Urinary bladder (tissue), 4 donors: ENCODE data around the gene GPR180. TPM values are rescaled to one million over a fixed set of nuclear protein-coding genes. Genes with fewer than 3 reads are reported as not detected.

Source experiments
- DNase-seq: peaks from one replicate; pipeline ENCODE4 v3.0.0-alpha.2; 2015; ENCODE audit errors: extremely low spot score
- H3K27ac ChIP-seq: one replicate; pipeline ENCODE4 v1.5.1; 2013; ENCODE audit warnings: low read depth, mild to moderate bottlenecking, moderate library complexity
- H3K36me3 ChIP-seq: one replicate; pipeline ENCODE4 v1.6.1; 2013; ENCODE audit warnings: mild to moderate bottlenecking, moderate library complexity; ENCODE audit not compliant: insufficient read depth
- H3K4me1 ChIP-seq: one replicate; pipeline ENCODE4 v1.6.1; 2013; ENCODE audit warnings: mild to moderate bottlenecking, moderate library complexity; ENCODE audit not compliant: insufficient read depth
- H3K4me3 ChIP-seq: one replicate; pipeline ENCODE4 v1.5.1; 2013; ENCODE audit warnings: low read depth, low read length
- WGBS: extraction: QIAGEN DNeasy Blood & Tissue Kit; methylation state at CpG from one replicate; pipeline ENCODE4 v1.1.7; 2013; 5-methylcytosine and 5-hydroxymethylcytosine counted together
- polyA plus RNA-seq: library from polyadenylated mRNA; stranded (reverse); fragments of 200-250 nt; gene quantifications from one replicate; pipeline ENCODE4 v1.2.3, GENCODE V29; 2013
- total RNA-seq: library from RNA; depleted of rRNA; stranded (reverse); fragments of >200 nt; gene quantifications from one replicate; pipeline ENCODE4 v1.2.3, GENCODE V29; 2014
- donor health status: healthy with polysubstance abuse.
- donor health status: healthy.

GPR180 gene
- total RNA-seq (21.5 TPM), polyA plus RNA-seq (2.4 TPM)

DNA sequence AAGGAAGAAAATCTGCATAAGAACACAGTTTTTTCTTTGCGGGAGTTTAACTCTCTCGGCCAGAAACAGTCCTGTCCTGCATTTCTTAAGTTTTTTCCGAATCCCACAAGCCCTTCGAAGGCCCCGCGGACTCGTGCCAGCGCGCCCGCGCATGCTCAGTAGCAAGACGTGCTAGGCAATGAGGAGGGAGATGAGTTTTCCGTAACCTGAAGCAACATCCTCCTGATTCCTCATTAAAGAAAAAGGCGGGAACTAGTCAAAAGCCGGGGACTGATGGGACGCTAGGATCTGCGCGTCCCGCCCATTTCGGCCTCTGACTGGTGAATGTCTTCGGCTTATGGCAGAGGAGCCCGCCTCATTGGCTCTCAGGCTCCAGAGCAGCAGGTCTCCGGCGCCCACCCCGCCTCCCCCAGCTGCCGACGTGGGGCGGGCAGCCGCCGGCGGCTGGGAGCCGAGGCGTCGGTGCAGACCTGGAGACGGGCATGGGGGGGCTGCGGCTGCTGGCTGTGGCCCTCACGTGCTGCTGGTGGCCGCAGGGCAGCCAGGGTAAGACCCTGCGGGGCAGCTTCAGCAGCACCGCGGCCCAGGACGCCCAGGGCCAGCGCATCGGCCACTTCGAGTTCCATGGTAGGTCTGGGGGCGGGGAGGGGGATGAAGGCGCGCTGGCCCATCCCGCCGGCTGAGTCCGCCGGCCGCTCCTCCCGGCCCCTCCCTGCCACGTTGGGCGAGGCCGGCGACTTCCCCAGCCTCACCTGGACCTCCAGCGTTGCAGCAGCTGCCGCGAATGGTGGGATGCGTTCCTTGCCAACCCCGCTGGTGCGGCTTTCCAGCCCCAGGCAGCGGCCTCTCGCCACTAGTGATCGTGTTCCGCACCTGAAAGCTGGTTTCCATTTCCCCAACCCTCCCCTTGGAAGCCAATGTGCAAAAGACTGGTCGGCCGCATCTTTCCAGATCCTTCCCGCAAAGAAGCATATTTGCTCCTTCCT is at the start of gene GPR180:
GPR180 (plus strand) TSS at position 412 of the 986 bp plus-strand sequence; CDS start at position 483, 71 bp downstream.
- WGBS, result under 1% methylated on average over 71 of the region's 71 CpGs
- peak; percentile 98 for DNase-seq

GRCh38 chr13:94552095-94552494 is 49.6 kb upstream of the GPR180 start:
- WGBS, result 94% methylated on average over 5 of the region's 5 CpGs
- no peak overlapping the region for H3K4me3 ChIP-seq

More for the DNA sequence above, at the start of gene GPR180:
- H3K4me3 ChIP-seq, result peak within 1 kb of the TSS; percentile 68
- H3K4me1 ChIP-seq, result no peaks in the 10 kb centered on the region
- H3K27ac ChIP-seq, result peak within 1 kb of the TSS; percentile 53
- no peaks in the 10 kb centered on the region for H3K36me3 ChIP-seq

DNA sequence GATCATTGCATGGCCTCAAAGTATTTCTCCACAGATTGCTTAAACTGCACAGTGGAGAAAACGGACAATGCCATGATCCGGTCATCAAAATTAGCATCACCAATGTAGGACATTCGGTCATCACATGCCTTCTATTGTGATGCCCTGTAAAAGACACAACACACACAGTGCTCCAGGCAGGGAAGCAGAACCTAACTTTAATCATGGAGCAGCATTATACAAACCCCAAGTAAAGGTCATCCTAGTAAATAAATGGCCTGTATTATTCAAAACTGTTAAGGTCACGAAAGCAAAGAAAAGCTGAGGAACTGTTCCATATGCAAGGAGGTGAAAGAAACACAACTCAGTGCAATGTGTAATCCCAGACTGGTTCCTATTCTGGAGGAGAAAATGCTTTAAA is 47.9 kb upstream of the GPR180 start:
- no peak for DNase-seq
- Histone ChIP-seq H3K4me3 (no peak overlapping the region), H3K36me3 (no peaks in the 10 kb centered on the region), H3K4me1 (no peaks in the 10 kb centered on the region), H3K27ac (no peak overlapping the region)
- WGBS, result 94% methylated on average over 4 of the region's 4 CpGs

More at GRCh38 chr13:94552095-94552494, 49.6 kb upstream of the GPR180 start:
- no peak overlapping the region for H3K27ac ChIP-seq
- H3K4me1 ChIP-seq, result no peaks in the 10 kb centered on the region
- no peak for DNase-seq
- H3K36me3 ChIP-seq, result no peaks in the 10 kb centered on the region

DNA sequence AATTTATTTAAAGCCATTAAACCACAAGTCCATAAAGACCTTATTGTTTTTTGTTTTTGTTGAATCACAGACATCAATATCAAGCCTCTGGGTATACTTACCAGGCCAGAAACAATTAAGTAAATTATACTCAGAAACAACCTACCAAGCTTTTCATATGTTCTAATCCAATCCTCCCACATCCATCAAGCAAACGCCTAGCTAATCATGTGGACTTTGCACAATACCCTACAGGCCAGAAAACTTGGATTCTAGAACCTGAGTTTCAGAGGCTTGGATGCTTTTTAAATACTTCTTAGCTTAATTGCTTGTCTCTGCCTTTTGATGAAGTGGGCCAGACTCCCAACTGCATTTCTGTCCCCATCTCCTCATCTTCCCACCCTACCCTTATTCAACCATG is 45.6 kb upstream of the GPR180 start:
- WGBS, result 72% methylated on average over 1 of the region's 1 CpG
- Histone ChIP-seq H3K4me1 (no peaks in the 10 kb centered on the region), H3K27ac (no peak overlapping the region), H3K4me3 (no peak overlapping the region), H3K36me3 (no peaks in the 10 kb centered on the region)
- no peak for DNase-seq

- WGBS, result 23% methylated on average over 3 of the region's 3 CpGs
- H3K36me3 ChIP-seq, result no peaks in the 10 kb centered on the region
- no peak overlapping the region for H3K27ac ChIP-seq
- H3K4me3 ChIP-seq, result no peak overlapping the region
- no peaks in the 10 kb centered on the region for H3K4me1 ChIP-seq
- DNase-seq, result no peak
Measured at GRCh38 chr13:94556621-94557020, 45.0 kb upstream of the GPR180 start.

GRCh38 chr13:94557684-94558235 is 43.9 kb upstream of the GPR180 start:
- 85% methylated on average over 5 of the region's 5 CpGs for WGBS
- H3K4me3 ChIP-seq, result no peak overlapping the region
- no peaks in the 10 kb centered on the region for H3K4me1 ChIP-seq
- no peak for DNase-seq
- no peak overlapping the region for H3K27ac ChIP-seq
- H3K36me3 ChIP-seq, result peaks cover under 1% of the 10 kb centered on the region

DNA sequence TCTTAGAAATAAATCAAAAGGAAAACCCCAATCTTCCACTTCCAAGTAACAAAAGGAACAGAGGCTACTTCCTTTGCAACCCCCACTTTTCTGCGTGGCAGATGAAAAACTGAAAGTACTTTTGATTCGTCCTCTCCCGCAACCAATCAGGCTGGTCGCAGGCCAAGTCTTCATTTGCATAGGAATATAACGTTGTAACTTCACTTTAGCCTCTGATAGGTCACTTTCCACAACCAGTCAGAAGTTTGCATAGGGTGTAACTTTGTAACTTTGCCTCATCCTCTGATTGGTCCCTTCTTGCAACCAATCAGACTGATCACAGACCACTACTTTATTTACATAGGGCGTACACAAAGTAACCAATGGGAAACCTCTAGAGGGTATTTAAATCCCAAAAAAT is 42.9 kb upstream of the GPR180 start:
- no peaks in the 10 kb centered on the region for H3K4me1 ChIP-seq
- 82% methylated on average over 6 of the region's 6 CpGs for WGBS
- no peak for DNase-seq
- no peak overlapping the region for H3K4me3 ChIP-seq
- H3K27ac ChIP-seq, result no peak overlapping the region
- H3K36me3 ChIP-seq, result peaks cover 2% of the 10 kb centered on the region

- DNase-seq, result no peak
- Histone ChIP-seq H3K27ac (no peak overlapping the region), H3K4me1 (no peaks in the 10 kb centered on the region), H3K36me3 (peaks cover 2% of the 10 kb centered on the region), H3K4me3 (no peak overlapping the region)
- 96% methylated on average over 6 of the region's 6 CpGs for WGBS
Measured at GRCh38 chr13:94559222-94559795, 42.3 kb upstream of the GPR180 start.

DNA sequence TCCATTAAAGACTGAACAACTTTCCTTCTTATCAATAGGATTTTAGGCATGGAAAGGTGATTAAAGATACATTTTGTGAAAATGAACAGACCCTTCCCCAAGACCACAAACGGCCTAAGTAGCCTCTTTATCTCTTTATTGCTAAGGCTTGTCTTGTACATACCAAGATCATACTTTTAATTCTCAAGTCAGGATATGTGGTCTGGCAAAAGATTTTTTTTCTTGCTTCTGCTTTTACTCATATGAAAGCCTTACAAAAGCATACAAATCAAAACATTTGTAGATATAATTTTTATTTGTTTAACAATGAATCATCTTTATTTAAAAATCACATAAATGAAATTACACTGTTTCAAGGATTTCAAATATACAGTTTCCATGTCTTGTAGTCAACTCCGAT is 41.5 kb upstream of the GPR180 start:
- no peaks in the 10 kb centered on the region for H3K4me1 ChIP-seq
- no peak overlapping the region for H3K4me3 ChIP-seq
- DNase-seq, result no peak
- peaks cover 2% of the 10 kb centered on the region for H3K36me3 ChIP-seq
- 42% methylated on average over 2 of the region's 2 CpGs for whole genome bisulfite sequencing
- H3K27ac ChIP-seq, result no peak overlapping the region

GRCh38 chr13:94561126-94561525 is 40.5 kb upstream of the GPR180 start:
- no peak overlapping the region for H3K4me3 ChIP-seq
- no peaks in the 10 kb centered on the region for H3K4me1 ChIP-seq
- H3K27ac ChIP-seq, result no peak overlapping the region
- 86% methylated on average over 3 of the region's 3 CpGs for WGBS
- DNase-seq, result no peak
- peaks cover 2% of the 10 kb centered on the region for H3K36me3 ChIP-seq

- Histone ChIP-seq H3K27ac (no peak overlapping the region), H3K36me3 (peaks cover 2% of the 10 kb centered on the region), H3K4me3 (no peak overlapping the region), H3K4me1 (no peaks in the 10 kb centered on the region)
- WGBS, result 64% methylated on average over 3 of the region's 3 CpGs
- no peak for DNase-seq
Measured at GRCh38 chr13:94567581-94567980, 34.1 kb upstream of the GPR180 start.

DNA sequence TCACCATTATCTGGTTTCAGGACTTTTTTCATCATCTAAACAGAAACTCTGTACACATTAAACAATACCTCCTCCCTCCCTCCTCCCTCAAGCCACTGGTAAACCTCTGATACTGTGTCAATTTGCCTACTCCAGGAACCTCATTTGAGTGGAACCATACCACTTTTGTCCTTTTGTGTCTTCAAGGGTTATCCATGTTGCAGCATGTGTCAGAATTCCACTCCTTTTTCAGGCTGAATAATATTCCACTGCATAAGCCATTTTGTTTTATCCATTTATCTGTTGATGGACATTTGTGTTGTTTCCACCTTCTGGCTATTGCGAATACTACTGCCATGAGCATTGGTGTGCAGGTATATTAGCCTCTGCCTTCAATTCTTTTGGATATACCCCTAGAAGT is 33.2 kb upstream of the GPR180 start:
- no peak overlapping the region for H3K27ac ChIP-seq
- 100% methylated on average over 1 of the region's 1 CpG for WGBS
- H3K36me3 ChIP-seq, result no peaks in the 10 kb centered on the region
- no peak for DNase-seq
- no peak overlapping the region for H3K4me3 ChIP-seq
- H3K4me1 ChIP-seq, result no peaks in the 10 kb centered on the region

- 90% methylated on average over 3 of the region's 3 CpGs for WGBS
- no peaks in the 10 kb centered on the region for H3K4me1 ChIP-seq
- DNase-seq, result no peak
- H3K36me3 ChIP-seq, result no peaks in the 10 kb centered on the region
- no peak overlapping the region for H3K27ac ChIP-seq
- no peak overlapping the region for H3K4me3 ChIP-seq
Measured at GRCh38 chr13:94569615-94570014, 32.0 kb upstream of the GPR180 start.

DNA sequence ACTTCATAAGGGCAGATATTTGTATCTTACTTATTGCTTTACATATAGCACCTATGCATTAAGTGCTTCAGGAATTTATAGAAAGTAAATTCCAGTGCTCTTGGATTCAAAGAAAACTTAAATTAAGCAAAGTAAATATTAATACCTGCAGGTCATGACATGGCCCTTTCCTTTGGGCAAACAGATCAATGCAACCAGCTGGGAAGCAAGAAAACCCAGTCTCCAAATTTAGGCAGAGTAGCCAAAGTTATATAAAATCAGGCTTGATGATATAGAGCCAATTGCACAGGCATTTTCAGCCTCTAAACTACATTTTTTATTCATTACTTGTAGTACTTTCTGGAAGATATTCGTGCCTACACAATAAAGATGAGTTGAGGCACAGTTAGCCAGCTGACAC is 22.6 kb upstream of the GPR180 start:
- DNase-seq, result no peak

More for the DNA sequence above, 22.6 kb upstream of the GPR180 start:
- Histone ChIP-seq H3K4me1 (no peaks in the 10 kb centered on the region), H3K4me3 (no peak overlapping the region), H3K36me3 (peaks cover 3% of the 10 kb centered on the region), H3K27ac (no peak overlapping the region)
- 45% methylated on average over 1 of the region's 1 CpG for WGBS
